ENCODE results near the gene RAVER2. TPM values are rescaled to one million over a fixed set of nuclear protein-coding genes. Genes with fewer than 3 reads are reported as not detected.

The RAVER2 gene
- total RNA-seq, 1 experiment from 2014 or later = 0.29 TPM

GRCh38 chr1:64845831-64846425 lies 101.1 kb downstream of the RAVER2 start:
- no peak for DNase-seq (ENCODE audit: low read depth)

DNA sequence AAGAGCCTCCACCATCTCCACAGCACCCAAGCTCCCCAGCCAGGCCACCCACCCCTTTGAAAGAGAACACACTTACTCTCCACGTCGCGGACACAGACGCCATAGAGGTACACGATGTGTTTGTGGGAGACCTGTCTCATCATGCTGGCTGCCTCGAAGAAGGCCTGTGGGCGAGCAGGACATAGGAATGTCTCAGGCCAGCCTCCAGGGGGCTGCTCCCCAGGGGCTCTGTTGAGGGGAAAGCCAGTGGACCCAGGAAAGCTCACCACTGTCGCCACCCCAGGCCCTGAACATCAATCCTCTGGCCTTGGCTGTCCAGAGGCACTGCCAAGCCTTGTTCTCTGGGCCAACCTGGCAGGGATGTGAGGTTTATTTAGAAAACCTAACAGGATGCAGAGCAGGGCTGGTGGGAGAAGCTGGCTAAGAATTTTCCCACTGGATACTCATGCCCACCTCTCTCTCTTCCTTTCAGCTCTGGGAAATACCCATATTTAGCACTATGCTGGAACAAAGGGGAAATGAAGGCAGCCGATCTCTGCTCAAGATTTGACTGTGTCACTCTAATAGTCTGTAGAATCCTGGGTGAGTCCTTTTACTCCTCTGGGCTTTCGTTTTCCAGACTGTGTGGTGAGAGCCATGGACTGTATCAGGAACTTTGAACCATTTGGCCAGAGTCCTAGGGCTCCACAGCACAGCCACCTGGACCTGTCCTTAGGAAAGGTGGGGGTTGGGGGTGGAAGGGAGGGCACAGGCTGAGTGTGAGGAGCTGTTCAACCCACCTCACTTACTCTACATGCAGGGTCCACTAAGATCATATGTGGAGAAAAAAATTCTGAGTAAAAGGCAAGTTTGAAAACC lies 101.9 kb downstream of the RAVER2 start:
- DNase-seq (ENCODE audit: low read depth) = no peak

GRCh38 chr1:64847666-64848065 lies 102.8 kb downstream of the RAVER2 start:
- no peak for DNase-seq (ENCODE audit: low read depth)

DNA sequence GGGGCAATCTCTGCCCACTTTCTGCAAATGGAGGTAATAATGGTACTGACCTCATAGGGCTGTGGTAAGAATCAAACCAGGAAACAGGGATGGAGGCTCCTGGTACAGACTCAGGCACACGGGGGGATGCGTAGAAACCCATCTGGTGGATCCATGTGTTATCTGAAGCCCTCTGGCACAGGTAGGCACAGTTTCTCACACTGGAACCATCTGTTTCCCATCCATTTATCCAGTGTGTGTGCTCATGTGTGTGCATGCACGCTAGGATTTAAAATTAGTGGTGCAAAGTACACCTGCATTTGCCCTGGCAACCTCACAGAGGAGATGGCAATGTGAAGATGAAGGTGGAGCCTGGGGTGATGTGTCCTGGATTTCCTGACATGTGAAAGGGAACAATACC lies 103.3 kb downstream of the RAVER2 start:
- no peak for DNase-seq (ENCODE audit: low read depth)

DNA sequence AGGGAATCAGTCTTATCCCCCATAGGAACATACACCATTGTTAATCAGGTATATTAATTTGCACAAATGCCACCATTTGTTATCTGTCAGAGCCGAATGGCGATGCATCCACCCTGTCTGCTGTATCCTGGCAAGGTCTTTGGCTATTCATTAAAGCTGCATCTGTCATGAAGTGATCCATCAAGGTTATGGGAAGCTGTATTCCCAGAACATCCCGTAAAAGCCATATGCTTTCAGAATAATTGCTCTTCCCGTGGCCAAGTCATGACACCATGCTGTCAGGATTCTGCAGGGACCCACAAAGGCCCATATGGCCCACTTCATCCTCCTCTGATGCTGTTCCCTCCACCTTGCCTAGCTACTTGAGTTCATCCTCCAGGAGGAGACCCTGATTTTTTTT lies 103.9 kb downstream of the RAVER2 start:
- DNase-seq (ENCODE audit: low read depth) = no peak

DNA sequence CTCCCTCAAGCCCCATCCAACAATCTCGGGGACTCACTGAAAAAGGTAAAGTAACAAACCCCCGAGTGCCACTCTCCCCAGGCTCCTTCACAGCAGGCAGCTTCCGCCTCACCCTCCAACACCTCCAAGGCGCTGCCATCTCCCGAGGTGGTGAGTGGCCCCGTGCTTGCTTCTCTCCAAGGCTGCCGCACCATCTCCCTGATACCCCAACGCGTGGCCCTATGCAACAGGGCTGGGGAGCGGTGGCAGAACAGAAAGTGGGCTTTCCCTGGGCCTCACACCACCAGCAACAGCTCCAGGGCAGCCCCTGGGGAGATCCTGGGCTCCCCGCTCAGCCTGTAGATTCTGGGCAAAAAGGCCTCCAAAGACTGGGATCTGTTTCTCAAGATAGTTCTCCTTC lies 105.1 kb downstream of the RAVER2 start:
- no peak for DNase-seq (ENCODE audit: low read depth)

DNA sequence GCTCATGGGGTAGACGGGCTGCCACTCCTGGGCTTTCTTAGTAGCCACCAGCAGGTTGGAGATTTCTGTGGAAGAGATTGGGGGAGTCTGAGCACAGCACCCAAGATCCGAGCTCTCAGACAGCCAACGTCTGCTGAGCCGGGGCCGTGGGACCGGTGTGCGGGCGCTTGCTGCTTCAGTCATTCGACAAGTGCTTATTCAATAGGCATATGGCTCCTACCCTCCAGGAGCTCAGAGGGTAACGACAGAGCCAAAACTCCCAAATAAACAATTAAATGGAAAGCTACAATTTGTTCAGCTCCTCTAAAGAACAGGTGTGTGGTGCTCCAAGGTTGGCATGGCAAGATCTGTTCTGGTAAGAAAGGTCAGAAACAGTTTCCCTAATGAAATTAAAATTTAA lies 106.0 kb downstream of the RAVER2 start:
- DNase-seq (ENCODE audit: low read depth) = no peak

GRCh38 chr1:64851664-64852063 lies 106.8 kb downstream of the RAVER2 start:
- no peak for DNase-seq (ENCODE audit: low read depth)

- DNase-seq (ENCODE audit: low read depth) = no peak
Observed at GRCh38 chr1:64854674-64855073, 109.8 kb downstream of the RAVER2 start.

GRCh38 chr1:64855557-64855956 lies 110.7 kb downstream of the RAVER2 start:
- no peak for DNase-seq (ENCODE audit: low read depth)

- no peak for DNase-seq (ENCODE audit: low read depth)
Observed at GRCh38 chr1:64856553-64856952, 111.7 kb downstream of the RAVER2 start.

DNA sequence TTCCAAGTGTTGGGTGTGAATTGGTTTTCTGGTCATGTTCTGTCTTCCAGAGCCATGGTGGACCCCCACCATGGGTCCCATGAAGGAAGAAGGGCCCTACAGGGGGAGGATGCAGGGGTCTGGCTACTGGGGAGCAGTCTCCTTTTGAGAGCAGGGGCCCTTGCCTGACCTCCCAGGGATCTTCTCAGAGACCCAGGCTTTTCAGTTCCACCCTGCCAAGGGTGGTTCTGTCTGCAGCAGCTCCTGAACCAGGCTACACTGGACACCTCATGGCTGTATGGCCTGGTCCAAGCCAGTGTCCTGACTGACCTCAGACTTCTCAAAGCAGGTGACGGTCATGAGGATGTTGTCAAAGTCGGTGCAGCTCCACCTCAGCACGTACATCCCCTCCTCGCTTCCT lies 112.5 kb downstream of the RAVER2 start:
- no peak for DNase-seq (ENCODE audit: low read depth)

GRCh38 chr1:64861611-64862010 lies 116.7 kb downstream of the RAVER2 start:
- peak; percentile 6 for DNase-seq (ENCODE audit: low read depth)

DNA sequence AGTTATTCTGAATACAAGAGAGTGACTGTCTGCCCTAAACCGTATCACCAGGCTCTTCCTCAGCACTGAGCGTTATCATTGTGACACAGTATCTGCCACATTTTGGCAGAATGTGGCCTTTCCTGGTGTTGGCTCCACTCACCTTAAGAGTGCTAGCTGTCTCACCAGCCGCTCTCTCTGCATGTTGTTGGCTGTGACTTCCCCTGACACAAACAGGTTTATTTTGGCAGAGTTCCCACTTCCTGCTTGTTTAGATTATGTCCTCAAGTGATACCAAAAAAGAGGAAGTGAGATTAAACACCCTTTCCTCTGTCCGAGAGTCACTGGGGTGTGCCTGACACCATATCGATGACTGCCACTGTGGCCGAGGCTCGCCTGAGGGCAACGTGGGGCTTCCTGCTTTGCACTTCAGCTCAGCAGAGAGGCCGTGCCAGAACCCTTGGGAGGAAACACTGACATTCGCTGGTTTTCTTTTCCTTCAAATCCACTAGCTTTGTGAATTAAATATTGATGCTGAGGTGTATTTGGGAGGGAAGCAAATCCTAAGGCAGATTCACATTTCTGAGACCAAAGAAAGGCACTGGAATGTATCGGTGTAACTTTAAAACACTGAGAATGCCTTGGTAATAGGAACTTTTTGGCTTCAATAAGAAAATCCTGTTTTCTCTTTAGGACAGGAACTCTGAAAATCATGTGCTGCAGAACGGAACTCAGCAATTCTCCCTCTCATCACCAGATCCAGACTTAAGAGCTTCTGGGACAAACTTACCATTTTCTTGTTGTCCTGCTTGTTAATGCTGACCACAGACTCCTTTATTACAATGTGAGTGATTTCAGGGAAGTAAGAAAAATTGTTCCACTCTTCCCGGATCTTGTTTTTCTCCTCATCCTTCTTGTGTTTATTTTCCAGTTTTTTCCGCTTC lies 119.4 kb downstream of the RAVER2 start:
- no peak for DNase-seq (ENCODE audit: low read depth)

- DNase-seq (ENCODE audit: low read depth) = no peak
Observed at GRCh38 chr1:64865105-64865757, 120.4 kb downstream of the RAVER2 start.

DNA sequence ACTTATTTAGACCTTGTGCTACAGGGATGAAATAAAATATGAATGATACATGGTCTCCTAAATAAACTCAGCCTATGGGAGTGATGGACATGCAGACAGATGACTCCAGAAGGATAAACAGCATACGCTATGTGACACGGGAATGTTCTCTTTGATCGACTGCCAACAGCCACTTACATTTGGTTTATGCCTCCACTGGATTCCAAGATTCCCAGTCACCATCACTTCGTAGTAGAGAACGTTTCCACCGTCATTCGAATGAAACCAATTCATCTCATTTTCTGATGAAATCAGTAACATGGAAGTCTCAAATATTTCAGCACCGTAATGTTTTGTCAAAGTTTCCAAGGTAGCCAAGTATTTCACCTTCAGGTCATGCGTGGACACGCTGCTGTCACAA lies 121.8 kb downstream of the RAVER2 start:
- no peak for DNase-seq (ENCODE audit: low read depth)

- DNase-seq (ENCODE audit: low read depth) = no peak
Observed at GRCh38 chr1:64867266-64867665, 122.4 kb downstream of the RAVER2 start.

- DNase-seq (ENCODE audit: low read depth) = no peak
Observed at GRCh38 chr1:64871256-64871655, 126.4 kb downstream of the RAVER2 start.

DNA sequence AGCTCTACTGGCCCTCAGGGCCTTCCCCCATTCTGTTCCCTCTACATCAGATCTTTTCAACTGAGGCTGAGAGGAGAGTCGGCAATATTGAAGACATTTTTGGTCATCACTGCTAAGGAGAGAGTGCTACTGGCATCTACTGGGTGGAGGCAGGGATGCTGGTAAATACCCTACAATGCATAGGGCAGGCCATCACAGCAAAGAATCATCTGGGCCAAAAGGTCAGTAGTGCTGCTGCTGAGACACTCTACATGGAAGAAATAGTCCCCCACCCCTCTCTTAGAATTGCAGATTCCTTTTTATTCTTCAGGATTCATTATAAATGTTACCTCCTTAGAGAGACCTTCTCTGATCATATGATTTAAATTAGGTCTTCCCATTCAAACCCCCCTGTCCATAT lies 127.2 kb downstream of the RAVER2 start:
- DNase-seq (ENCODE audit: low read depth) = no peak

GRCh38 chr1:64873576-64873975 lies 128.7 kb downstream of the RAVER2 start:
- no peak for DNase-seq (ENCODE audit: low read depth)

DNA sequence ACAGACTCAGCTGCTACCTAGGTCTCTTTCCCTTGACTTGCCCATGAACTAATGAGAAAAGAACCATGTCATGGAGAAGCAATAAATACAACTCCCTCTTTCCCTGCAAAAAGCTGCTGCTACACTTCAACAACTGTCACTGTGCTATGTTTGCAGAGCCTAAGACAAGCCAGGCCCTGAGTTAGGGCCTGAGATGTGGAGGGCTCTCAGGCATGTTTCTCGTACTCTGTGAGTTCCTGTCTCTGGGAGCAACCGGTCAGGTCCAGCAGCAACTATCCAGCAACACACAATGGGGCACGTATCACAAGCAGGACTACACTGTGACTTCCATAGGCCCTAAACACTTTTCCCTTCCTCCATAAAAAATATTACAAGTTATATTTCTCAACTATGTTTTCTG lies 129.8 kb downstream of the RAVER2 start:
- DNase-seq (ENCODE audit: low read depth) = no peak

DNA sequence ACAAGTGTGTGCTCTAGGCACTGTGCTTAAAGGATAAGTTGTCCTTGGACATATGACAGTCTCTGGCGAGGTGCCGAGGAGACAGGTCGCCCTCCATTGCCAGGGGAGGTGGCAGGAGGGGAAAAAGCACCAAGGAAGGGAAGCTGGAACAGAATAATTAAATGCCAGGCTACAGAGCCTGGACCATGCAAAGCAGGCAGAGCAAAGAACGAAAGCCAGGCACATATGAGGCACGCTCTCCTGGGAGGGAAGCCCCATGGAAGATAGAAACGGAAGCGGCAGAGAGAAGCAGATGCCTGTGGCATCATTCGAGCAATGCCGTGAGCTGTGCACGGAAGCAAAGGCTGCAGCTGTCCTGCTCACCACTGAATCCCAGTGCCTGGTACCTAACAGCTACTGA lies 130.2 kb downstream of the RAVER2 start:
- DNase-seq (ENCODE audit: low read depth) = no peak

Data from LHCN-M2 (cell line).